DND-41 (cell line): Measurements from ENCODE around the gene LRRC75B.

ENCODE experiments used
- ATAC-seq: fragments of 200-7000 bp; cut with Tn5 transposase; 3 replicates; pipeline ENCODE4 v1.9.1; 2021; ENCODE audit warnings: low read depth; ENCODE audit not compliant: insufficient read depth
- DNase-seq: peaks from one replicate; pipeline ENCODE4 v3.0.0-alpha.2; 2020
- H2AFZ ChIP-seq: 2 replicates; pipeline ENCODE4 v1.6.0; 2012; ENCODE audit warnings: low read depth, low read length
- H3K27ac ChIP-seq: 2 replicates; pipeline ENCODE4 v1.5.1; 2012; ENCODE audit warnings: low read length, inconsistent platforms
- H3K27me3 ChIP-seq: fragments of 200-600 bp; sonication (generic); 2 replicates; pipeline ENCODE4 v1.6.0; 2012; ENCODE audit warnings: low read length, mild to moderate bottlenecking, inconsistent platforms; ENCODE audit not compliant: insufficient read depth, poor library complexity
- H3K36me3 ChIP-seq: 2 replicates; pipeline ENCODE4 v1.5.1; 2012; ENCODE audit warnings: low read length, inconsistent platforms; ENCODE audit not compliant: insufficient read depth
- H3K4me1 ChIP-seq: 2 replicates; pipeline ENCODE4 v1.5.1; 2012; ENCODE audit warnings: mild to moderate bottlenecking, low read length; ENCODE audit not compliant: insufficient read depth
- H3K4me2 ChIP-seq: 2 replicates; pipeline ENCODE4 v1.6.0; 2012; ENCODE audit warnings: mild to moderate bottlenecking, moderate library complexity, low read length, inconsistent platforms; ENCODE audit not compliant: insufficient read depth
- H3K4me3 ChIP-seq, 2 experiments: fragments of 200-600 bp in 1 of 2; shearing (Covaris generic) in 1 of 2; 2 replicates each; pipeline ENCODE4 v1.5.1; 2012 to 2016; ENCODE audit warnings: inconsistent platforms in 2 of 2, low read length in 2 of 2, mild to moderate bottlenecking in 2 of 2, low read depth in 1 of 2, moderate library complexity in 1 of 2
- H3K79me2 ChIP-seq: 2 replicates; pipeline ENCODE4 v1.6.0; 2012; ENCODE audit warnings: low read length, inconsistent platforms; ENCODE audit not compliant: insufficient read depth
- H3K9ac ChIP-seq: 2 replicates; pipeline ENCODE4 v1.6.0; 2012; ENCODE audit warnings: low read depth, mild to moderate bottlenecking, inconsistent platforms, low read length, moderate library complexity
- H3K9me3 ChIP-seq: 2 replicates; pipeline ENCODE4 v1.5.1; 2012; ENCODE audit warnings: low read length, moderate library complexity, mild to moderate bottlenecking, inconsistent platforms; ENCODE audit not compliant: insufficient read depth, severe bottlenecking
- H4K20me1 ChIP-seq: 2 replicates; pipeline ENCODE4 v1.6.0; 2012; ENCODE audit warnings: low read length; ENCODE audit not compliant: insufficient read depth
- EZH2 ChIP-seq: IDR thresholded peaks from 3 replicates; pipeline ENCODE4 v1.6.1; 2012; ENCODE audit warnings: borderline replicate concordance, low read depth, mild to moderate bottlenecking, moderate library complexity, low read length, inconsistent platforms; ENCODE audit not compliant: severe bottlenecking
- TF ChIP-seq, protein P1 (sequence below): IDR thresholded peaks from 2 replicates; pipeline ENCODE4 v1.5.1; 2012; ENCODE audit warnings: borderline replicate concordance, low read length, moderate library complexity, mild to moderate bottlenecking; ENCODE audit not compliant: poor library complexity, severe bottlenecking; ENCODE audit errors: extremely low read depth

Gene LRRC75B

GRCh38 chr22:24587948-24588347 lies 4.9 kb downstream of the LRRC75B start:
- Histone ChIP-seq H4K20me1 (no peaks in the 10 kb centered on the region), H3K4me1 (no peaks in the 10 kb centered on the region), H3K4me2 (no peak overlapping the region), H3K27ac (no peak overlapping the region), H3K9me3 (no peaks in the 10 kb centered on the region), H3K79me2 (no peaks in the 10 kb centered on the region), H3K27me3 (no peaks in the 10 kb centered on the region), H3K36me3 (no peaks in the 10 kb centered on the region), H3K9ac (no peak overlapping the region), H2AFZ (no peak overlapping the region), H3K4me3 (no peak overlapping the region)
- no peak for ATAC-seq
- TF ChIP-seq EZH2, result no peak
- TF ChIP-seq, protein P1, sequence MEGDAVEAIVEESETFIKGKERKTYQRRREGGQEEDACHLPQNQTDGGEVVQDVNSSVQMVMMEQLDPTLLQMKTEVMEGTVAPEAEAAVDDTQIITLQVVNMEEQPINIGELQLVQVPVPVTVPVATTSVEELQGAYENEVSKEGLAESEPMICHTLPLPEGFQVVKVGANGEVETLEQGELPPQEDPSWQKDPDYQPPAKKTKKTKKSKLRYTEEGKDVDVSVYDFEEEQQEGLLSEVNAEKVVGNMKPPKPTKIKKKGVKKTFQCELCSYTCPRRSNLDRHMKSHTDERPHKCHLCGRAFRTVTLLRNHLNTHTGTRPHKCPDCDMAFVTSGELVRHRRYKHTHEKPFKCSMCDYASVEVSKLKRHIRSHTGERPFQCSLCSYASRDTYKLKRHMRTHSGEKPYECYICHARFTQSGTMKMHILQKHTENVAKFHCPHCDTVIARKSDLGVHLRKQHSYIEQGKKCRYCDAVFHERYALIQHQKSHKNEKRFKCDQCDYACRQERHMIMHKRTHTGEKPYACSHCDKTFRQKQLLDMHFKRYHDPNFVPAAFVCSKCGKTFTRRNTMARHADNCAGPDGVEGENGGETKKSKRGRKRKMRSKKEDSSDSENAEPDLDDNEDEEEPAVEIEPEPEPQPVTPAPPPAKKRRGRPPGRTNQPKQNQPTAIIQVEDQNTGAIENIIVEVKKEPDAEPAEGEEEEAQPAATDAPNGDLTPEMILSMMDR, result no peak
- no peak for DNase-seq

DNA sequence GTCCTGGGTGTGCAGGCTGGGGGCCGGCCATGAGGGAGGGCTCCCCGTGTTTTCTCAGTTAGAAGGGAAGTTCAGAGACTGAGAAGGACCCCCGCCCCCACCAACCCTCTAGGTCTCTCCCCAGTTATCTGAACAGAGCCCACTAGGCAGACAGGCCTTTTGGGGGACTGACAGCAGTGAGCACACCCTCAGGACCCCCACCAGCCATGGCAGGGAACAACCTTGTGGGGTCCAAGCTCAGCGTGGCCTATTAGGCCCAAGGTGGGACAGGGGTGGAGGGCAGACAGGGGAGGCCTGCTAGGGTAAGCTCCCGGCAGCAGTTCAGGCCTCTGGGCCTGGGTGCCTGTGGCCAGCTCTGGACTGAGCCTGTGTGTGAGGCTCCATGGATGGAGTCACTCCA lies 5.6 kb downstream of the LRRC75B start:
- Histone ChIP-seq H3K27ac (no peak overlapping the region), H3K4me3 (no peak overlapping the region), H3K36me3 (no peaks in the 10 kb centered on the region), H3K27me3 (no peaks in the 10 kb centered on the region), H3K79me2 (no peaks in the 10 kb centered on the region), H3K4me1 (no peaks in the 10 kb centered on the region), H3K4me2 (no peak overlapping the region), H3K9me3 (no peaks in the 10 kb centered on the region), H3K9ac (no peak overlapping the region), H4K20me1 (no peaks in the 10 kb centered on the region), H2AFZ (no peak overlapping the region)
- DNase-seq, result no peak
- no peak for TF ChIP-seq EZH2
- TF ChIP-seq, protein P1, result no peak
- ATAC-seq, result no peak

GRCh38 chr22:24585927-24586546 lies 6.8 kb downstream of the LRRC75B start:
- Histone ChIP-seq H3K4me1 (no peaks in the 10 kb centered on the region), H3K27ac (no peak overlapping the region), H3K9ac (no peak overlapping the region), H3K9me3 (no peaks in the 10 kb centered on the region), H4K20me1 (no peaks in the 10 kb centered on the region), H2AFZ (no peak overlapping the region), H3K36me3 (no peaks in the 10 kb centered on the region), H3K27me3 (no peaks in the 10 kb centered on the region), H3K79me2 (no peaks in the 10 kb centered on the region), H3K4me3 (no peak overlapping the region), H3K4me2 (no peak overlapping the region)
- TF ChIP-seq, protein P1, result no peak
- no peak for TF ChIP-seq EZH2
- DNase-seq, result no peak
- ATAC-seq, result no peak
